H1 (cell line): Measurements from ENCODE around the gene CREB3L1. TPM values are rescaled to one million over a fixed set of nuclear protein-coding genes. Genes with fewer than 3 reads are reported as not detected.

Source experiments
- SIN3A ChIP-seq, 2 experiments: IDR thresholded peaks in 1 of 2; conservative IDR thresholded peaks in 1 of 2; 2 replicates each; pipeline ENCODE4 v1.6.1; 2011 to 2012; ENCODE audit warnings: low read length in 2 of 2, improper control_type of control experiment in 1 of 2, low read depth in 1 of 2, mild to moderate bottlenecking in 1 of 2
- polyA plus RNA-seq, 7 experiments: library from polyadenylated mRNA; depleted of rRNA in 3 of 7; stranded (reverse) in 5 of 7; unstranded in 2 of 7; fragments of >200 nt in 5 of 7; fragments of 200-250 nt in 2 of 7; gene quantifications; 1 replicate in 5 of 7; 2 replicates in 1 of 7; 4 replicates in 1 of 7; pipeline versions ENCODE4 v1.2.1 to v1.2.3, GENCODE V29; 2011 to 2013; ENCODE audit warnings: missing spikeins in 2 of 7, mixed read lengths in 2 of 7
- total RNA-seq: library from RNA; stranded (reverse); fragmentation: NEBNext Ultra II Directional; extraction: Animal tissue kit (Norgen Biotek cat#: 25700); gene quantifications from 2 replicates; pipeline ENCODE4 v1.2.1, GENCODE V29; 2021
- TF ChIP-seq, protein P1 (sequence below): fragments of 300-600 bp; sonication (generic); IDR thresholded peaks from 2 replicates; pipeline ENCODE4 v1.7.1; 2012; ENCODE audit warnings: low read length, moderate library complexity, mild to moderate bottlenecking, inconsistent platforms; ENCODE audit not compliant: insufficient replicate concordance

The CREB3L1 gene
- total and polyA plus RNA-seq, 2 of the 8 experiments (the other 6 are each of a cell fraction or from before 2014, with no cell fraction given) = 4.1 to 12.7 TPM

DNA sequence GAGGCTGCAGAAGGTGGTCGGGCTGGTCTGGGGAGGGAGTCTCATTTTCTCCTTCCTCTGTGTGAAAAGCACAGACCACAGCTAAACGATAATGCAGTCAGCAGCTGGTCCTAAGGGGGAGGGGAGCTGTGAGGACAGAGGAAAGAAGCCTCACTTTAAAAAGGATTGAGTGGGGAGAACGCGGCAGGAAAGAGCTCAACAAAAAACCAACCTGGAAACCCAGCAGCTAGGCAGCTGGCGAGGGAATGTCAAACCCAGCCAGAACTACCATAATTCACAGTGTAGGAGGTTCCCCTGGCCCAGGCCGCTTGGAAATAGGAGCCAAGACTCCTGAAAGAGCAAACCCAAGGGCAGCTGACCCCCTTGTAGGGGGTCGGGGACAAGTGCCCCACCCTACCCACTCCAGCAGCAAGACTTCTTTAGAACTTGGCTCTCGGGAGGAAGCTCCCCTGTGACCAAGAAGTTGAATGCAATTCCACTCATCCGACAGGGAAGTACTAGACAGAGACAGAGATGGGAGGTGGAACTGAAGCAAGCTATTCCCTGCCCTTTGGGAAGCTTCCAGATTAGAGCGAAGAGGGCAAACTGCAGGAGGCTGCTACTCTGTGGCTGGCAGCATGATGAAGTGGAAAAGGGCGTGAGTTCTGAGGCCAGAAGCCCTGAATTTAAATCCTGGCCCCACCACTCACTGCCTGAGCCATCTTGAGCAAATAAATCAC, 53.3 kb downstream of the CREB3L1 start (continued):
- TF ChIP-seq, protein P1, sequence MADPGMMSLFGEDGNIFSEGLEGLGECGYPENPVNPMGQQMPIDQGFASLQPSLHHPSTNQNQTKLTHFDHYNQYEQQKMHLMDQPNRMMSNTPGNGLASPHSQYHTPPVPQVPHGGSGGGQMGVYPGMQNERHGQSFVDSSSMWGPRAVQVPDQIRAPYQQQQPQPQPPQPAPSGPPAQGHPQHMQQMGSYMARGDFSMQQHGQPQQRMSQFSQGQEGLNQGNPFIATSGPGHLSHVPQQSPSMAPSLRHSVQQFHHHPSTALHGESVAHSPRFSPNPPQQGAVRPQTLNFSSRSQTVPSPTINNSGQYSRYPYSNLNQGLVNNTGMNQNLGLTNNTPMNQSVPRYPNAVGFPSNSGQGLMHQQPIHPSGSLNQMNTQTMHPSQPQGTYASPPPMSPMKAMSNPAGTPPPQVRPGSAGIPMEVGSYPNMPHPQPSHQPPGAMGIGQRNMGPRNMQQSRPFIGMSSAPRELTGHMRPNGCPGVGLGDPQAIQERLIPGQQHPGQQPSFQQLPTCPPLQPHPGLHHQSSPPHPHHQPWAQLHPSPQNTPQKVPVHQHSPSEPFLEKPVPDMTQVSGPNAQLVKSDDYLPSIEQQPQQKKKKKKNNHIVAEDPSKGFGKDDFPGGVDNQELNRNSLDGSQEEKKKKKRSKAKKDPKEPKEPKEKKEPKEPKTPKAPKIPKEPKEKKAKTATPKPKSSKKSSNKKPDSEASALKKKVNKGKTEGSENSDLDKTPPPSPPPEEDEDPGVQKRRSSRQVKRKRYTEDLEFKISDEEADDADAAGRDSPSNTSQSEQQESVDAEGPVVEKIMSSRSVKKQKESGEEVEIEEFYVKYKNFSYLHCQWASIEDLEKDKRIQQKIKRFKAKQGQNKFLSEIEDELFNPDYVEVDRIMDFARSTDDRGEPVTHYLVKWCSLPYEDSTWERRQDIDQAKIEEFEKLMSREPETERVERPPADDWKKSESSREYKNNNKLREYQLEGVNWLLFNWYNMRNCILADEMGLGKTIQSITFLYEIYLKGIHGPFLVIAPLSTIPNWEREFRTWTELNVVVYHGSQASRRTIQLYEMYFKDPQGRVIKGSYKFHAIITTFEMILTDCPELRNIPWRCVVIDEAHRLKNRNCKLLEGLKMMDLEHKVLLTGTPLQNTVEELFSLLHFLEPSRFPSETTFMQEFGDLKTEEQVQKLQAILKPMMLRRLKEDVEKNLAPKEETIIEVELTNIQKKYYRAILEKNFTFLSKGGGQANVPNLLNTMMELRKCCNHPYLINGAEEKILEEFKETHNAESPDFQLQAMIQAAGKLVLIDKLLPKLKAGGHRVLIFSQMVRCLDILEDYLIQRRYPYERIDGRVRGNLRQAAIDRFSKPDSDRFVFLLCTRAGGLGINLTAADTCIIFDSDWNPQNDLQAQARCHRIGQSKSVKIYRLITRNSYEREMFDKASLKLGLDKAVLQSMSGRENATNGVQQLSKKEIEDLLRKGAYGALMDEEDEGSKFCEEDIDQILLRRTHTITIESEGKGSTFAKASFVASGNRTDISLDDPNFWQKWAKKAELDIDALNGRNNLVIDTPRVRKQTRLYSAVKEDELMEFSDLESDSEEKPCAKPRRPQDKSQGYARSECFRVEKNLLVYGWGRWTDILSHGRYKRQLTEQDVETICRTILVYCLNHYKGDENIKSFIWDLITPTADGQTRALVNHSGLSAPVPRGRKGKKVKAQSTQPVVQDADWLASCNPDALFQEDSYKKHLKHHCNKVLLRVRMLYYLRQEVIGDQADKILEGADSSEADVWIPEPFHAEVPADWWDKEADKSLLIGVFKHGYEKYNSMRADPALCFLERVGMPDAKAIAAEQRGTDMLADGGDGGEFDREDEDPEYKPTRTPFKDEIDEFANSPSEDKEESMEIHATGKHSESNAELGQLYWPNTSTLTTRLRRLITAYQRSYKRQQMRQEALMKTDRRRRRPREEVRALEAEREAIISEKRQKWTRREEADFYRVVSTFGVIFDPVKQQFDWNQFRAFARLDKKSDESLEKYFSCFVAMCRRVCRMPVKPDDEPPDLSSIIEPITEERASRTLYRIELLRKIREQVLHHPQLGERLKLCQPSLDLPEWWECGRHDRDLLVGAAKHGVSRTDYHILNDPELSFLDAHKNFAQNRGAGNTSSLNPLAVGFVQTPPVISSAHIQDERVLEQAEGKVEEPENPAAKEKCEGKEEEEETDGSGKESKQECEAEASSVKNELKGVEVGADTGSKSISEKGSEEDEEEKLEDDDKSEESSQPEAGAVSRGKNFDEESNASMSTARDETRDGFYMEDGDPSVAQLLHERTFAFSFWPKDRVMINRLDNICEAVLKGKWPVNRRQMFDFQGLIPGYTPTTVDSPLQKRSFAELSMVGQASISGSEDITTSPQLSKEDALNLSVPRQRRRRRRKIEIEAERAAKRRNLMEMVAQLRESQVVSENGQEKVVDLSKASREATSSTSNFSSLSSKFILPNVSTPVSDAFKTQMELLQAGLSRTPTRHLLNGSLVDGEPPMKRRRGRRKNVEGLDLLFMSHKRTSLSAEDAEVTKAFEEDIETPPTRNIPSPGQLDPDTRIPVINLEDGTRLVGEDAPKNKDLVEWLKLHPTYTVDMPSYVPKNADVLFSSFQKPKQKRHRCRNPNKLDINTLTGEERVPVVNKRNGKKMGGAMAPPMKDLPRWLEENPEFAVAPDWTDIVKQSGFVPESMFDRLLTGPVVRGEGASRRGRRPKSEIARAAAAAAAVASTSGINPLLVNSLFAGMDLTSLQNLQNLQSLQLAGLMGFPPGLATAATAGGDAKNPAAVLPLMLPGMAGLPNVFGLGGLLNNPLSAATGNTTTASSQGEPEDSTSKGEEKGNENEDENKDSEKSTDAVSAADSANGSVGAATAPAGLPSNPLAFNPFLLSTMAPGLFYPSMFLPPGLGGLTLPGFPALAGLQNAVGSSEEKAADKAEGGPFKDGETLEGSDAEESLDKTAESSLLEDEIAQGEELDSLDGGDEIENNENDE = peak; percentile 95
- 0 out of 4 replicates have a peak, but pooled peaks of 1 of the 2 experiments have one; percentile 52 for TF ChIP-seq SIN3A (conservative IDR thresholded peaks at IDR 0.05 in 1 of 2, IDR thresholded peaks at IDR 0.05 in 1 of 2; ENCODE audit: low read depth in 1 of 2, low read length in 2 of 2)
